DMS 273 (cell line): ENCODE measurements around the gene ZNF521.

ENCODE experiments used
- DNase-seq: peaks from one replicate; lab custom pipeline; 2025; ENCODE audit not compliant: unreplicated experiment; lab: John Stamatoyannopoulos, UW

Gene ZNF521

GRCh38 chr18:25351777-25352628 lies at the start of gene ZNF521:
TSS of gene ZNF521 (minus strand) at chr18:25352166. CDS start at chr18:25350946, 1,220 bp downstream.
- peak; percentile 96 for DNase-seq

DNA sequence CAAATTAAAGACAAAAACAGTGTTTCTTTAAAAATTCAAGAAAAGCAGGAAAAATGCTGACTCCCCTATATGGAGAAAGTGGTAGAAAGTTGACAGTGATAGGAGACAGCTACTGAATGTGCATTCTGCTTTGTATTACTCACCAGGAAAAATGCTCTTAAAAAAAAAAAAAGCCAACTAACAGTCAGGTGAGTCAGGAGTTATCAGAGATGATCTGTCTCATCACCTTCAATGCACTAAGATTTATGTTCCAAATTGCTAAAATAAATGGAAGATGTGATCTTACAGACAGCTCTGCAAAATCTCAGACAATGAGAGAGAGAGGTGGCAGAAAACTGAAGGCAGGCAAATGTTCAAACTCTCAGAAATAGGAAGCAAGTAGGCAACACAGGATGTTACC lies 47.6 kb upstream of the ZNF521 start:
- no peak for DNase-seq

- DNase-seq, result no peak
These were observed 40.2 kb upstream of the ZNF521 start for GRCh38 chr18:25392192-25392591.

GRCh38 chr18:25373432-25374179 lies 21.6 kb upstream of the ZNF521 start:
- no peak for DNase-seq

GRCh38 chr18:25370391-25370790 lies 18.4 kb upstream of the ZNF521 start:
- DNase-seq, result no peak

DNA sequence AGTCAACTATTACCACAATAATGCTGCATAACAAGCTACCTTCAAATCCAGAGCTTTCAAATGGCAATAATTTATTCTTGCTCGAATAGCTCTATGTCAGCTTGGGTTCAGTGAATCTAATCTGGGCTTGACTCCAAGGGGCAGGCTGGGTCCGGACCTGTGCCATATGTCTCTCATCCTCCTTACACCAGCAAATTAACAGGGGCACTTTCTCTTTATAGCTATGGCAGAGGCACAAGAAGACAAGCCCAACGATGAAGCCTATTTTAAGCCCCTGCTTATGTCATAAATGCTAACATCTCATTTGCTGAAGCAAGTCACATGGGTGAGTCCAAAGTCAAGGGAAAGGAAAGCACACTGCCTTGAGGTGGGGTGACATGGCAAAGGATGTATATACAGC lies 13.3 kb upstream of the ZNF521 start:
- DNase-seq, result peak; percentile 92

GRCh38 chr18:25364732-25365131 lies 12.8 kb upstream of the ZNF521 start:
- no peak for DNase-seq

GRCh38 chr18:25360301-25360899 lies 8.4 kb upstream of the ZNF521 start:
- no peak for DNase-seq

GRCh38 chr18:25353080-25353479 lies 1.1 kb upstream of the ZNF521 start:
- no peak for DNase-seq

DNA sequence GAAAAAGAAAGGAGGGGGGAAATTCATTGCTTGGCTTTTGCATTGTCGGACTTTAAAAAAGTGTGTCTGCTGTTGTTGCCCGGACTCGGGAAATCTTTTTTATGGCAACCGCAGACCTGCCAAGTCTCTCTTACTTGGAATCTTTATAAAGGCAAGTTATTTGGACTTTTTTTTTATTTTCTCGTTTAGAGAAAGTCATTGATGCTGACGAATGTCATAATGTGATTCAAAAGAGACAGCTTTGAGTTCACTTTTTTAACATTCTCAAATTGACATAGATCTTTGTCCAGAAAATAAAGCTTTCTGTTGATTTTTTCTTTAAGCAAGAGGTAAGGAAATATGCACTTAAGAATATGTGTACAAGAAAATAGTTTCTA lies 651 bp upstream of the ZNF521 start:
- no peak for DNase-seq

- no peak for DNase-seq
These were observed 638 bp downstream of the ZNF521 start for GRCh38 chr18:25351280-25351775.

- peak; percentile 84 for DNase-seq
These were observed 1.3 kb downstream of the ZNF521 start for GRCh38 chr18:25350489-25351251.

GRCh38 chr18:25349926-25350487 lies 2.0 kb downstream of the ZNF521 start:
- peak; percentile 72 for DNase-seq

DNA sequence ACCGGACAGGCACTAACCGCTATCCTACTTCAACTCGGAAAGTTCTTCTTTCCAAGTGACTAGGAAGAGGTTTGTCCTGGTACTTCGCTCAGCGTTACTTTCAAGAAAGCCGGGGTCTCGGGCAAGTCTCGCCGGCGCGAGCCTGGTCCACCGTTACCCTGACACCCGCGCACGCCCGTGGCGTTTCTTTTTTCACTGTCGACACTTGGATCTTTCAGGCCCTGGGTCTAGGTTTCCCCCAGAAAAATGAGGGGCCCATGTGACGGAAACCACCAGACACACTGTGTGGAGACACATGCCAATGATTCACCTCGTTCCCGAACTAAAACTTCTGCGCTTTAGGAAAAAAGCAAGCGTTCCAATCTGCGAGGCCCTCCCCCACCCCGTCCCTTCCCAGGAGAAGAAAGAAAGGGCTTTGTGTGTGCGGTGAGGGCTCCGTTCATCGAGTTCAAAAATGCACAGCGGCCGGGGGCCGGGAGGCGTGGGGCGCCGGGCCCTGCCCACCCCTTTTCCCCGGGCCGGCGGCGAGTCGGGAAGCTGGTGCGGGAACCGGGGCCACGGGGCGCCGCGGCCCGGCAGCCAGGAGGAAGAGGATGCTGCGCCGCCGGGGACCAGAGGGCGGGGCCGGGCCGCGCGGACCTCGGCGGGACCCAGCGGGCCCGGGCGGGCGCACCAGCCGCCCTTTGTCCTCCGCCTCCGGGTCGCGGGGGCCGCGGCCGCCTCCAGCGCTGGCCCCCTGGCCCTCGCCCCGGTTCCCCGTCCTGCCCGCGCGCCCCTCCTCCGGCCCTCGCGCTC lies 2.6 kb downstream of the ZNF521 start:
- peak; percentile 72 for DNase-seq

DNA sequence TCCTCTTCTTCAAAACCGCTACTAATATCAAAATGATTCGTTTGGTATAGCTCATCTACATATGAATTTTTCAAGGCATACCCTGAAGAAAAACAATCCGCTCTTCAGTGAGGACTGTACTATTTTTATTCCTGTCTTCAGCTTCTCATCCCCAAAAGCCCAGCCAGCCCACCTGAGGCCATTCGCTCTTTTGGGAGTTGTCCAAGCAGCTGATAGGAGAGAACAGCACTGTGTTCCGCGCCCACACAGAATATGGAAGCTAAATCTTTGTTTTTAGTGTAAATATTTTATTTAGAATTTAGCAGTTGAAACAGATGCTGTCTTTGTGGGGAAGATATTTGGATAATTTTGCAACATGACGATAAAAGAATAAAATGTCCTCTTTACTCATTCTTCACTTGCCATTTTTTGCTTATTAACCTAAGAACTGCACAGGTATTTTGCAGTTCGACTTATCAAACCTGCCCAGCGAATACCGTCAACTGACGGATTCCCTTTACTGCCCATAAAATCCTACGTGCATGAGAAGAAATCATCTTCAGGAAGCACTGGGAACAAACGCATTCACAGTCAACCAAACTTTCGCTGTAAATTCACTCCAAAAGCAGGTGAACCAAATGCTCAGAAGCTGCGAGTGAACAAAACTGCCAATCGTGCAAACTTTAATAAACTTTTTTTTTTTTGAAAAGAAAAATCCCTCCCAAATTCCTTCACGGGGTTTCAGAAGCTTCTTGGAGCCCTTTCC lies 3.4 kb downstream of the ZNF521 start:
- DNase-seq, result no peak

DNA sequence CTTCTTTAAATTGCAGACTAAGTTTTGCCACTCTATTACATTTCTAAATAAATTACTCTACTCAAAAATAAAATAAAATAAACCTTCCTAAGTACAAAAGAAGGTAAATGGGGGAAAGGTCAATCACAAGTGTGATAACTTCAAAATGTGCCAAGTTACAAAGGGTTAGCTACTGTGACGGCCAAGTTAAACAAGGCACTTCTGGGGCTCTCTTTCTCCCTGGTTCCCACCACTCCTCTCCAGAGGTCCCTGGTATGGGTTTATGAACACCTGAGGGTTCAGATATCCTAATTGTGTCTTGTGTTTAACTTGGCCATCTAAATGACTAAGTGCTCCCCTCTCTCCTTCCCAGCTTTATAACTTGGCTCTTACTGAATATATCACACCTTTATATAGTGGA lies 5.4 kb downstream of the ZNF521 start:
- DNase-seq, result no peak

- DNase-seq, result peak; percentile 44
These were observed 6.7 kb downstream of the ZNF521 start for GRCh38 chr18:25345081-25345866.

- no peak for DNase-seq
These were observed 10.1 kb downstream of the ZNF521 start for GRCh38 chr18:25341831-25342230.
